GM12874 (cell line): ENCODE measurements around the gene SPRING1.
A peak's percentile ranks its signal among the peaks of the same experiment; 100 is the strongest.

Source experiments
- CTCF ChIP-seq: IDR thresholded peaks from 2 replicates; pipeline ENCODE4 v1.5.1; 2011; ENCODE audit warnings: low read depth, mild to moderate bottlenecking, control low read depth, low read length, moderate library complexity; ENCODE audit not compliant: insufficient read depth

Gene SPRING1

GRCh38 chr12:116737774-116738657 is at the start of gene SPRING1, which contains the start of gene RNFT2:
Gene SPRING1 (minus strand): TSS chr12:116738069. CDS start chr12:116737900, 169 bp downstream.
Gene RNFT2 (plus strand): TSS chr12:116738315. CDS start chr12:116740498, 2,183 bp downstream.
- TF ChIP-seq CTCF, result peak; percentile 7; the same call in 1 of the 2 replicates

- no peak for TF ChIP-seq CTCF
These were observed 46.4 kb upstream of the SPRING1 start for GRCh38 chr12:116784238-116784612.

GRCh38 chr12:116783525-116784237 is 45.8 kb upstream of the SPRING1 start:
- TF ChIP-seq CTCF, result no peak

- TF ChIP-seq CTCF, result no peak
These were observed 43.1 kb upstream of the SPRING1 start for GRCh38 chr12:116780942-116781341.

GRCh38 chr12:116779597-116779996 is 41.7 kb upstream of the SPRING1 start:
- no peak for TF ChIP-seq CTCF

- TF ChIP-seq CTCF, result no peak
These were observed 39.4 kb upstream of the SPRING1 start for GRCh38 chr12:116777245-116777644.

- TF ChIP-seq CTCF, result no peak
These were observed 36.2 kb upstream of the SPRING1 start for GRCh38 chr12:116774020-116774419.
